D721Med (cell line): Measurements from ENCODE around the gene TOMM20L.

ENCODE experiments used
- DNase-seq: peaks from one replicate; pipeline ENCODE4 v3.0.0; 2011; ENCODE audit warnings: low spot score; ENCODE audit not compliant: insufficient read length
- FAIRE-seq: peaks from 2 replicates; lab custom pipeline; 2011; peaks lifted over from hg19 to GRCh38; lab: Jason Lieb, UNC
- CTCF ChIP-seq: IDR thresholded peaks from 2 replicates; pipeline ENCODE4 v1.5.1; 2012; ENCODE audit warnings: mild to moderate bottlenecking, control low read depth; ENCODE audit not compliant: insufficient read depth; ENCODE audit errors: missing control alignments

The TOMM20L gene

DNA sequence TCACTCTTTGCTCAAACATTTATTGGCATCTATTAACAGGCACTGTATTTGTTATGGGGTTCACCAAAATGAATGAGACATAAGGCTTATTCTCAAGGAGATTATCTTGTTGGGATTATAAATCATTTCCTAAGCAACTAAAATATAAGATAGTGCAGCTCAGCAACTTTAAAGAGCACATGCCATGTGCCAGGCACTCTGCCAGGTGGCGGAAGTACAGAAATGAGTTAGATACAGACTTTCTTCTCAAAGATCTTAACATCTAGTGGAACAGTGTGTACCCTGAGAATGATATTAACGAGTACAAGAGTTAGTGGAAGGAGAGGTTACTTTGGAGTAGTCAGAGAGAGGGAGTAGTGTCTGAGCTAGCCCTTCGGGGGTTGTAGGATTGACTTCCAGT lies 28.4 kb upstream of the TOMM20L start:
- FAIRE-seq: no peak
- no peak for TF ChIP-seq CTCF

DNA sequence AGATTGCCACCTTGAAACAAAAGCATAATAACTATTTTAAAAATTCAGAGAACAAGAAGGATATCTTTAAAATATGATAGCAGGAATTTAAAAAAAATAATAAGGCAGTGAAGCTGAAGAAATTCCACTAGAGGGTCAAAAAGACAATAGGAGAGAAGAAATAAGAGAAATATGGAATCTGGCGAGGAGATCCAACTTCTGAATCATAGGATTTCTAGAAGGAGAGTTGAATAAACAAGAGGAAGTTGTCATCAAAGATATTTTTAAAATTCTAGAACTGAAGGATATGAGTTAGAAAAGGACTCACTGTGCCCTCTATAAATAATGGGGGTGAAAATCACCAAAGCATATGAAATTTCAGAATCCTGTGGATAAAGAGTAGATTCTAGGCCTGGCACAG lies 26.8 kb upstream of the TOMM20L start:
- DNase-seq (no peak), FAIRE-seq (no peak)
- no peak for TF ChIP-seq CTCF

More for the DNA sequence above, 28.4 kb upstream of the TOMM20L start:
- DNase-seq: no peak

DNA sequence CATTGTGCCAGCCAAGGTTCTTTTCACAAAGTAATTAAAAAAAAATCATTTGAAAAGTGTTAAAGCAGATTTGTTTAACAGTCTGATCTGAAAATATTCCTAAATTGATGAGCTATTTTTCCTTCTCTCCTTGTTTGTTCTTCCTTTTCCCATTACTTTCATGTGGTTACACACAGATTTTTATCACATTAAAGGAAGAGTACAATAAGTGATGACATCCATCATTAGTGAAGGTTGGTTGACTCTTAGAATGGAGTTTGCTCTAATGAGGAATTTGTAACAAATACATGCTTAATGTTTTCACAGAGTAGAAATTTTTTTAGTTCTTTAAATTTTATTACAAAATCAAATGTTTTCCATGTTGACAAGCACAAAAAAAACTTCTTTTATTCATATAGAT lies 18.9 kb upstream of the TOMM20L start:
- no peak for FAIRE-seq
- DNase-seq: no peak
- no peak for TF ChIP-seq CTCF

DNA sequence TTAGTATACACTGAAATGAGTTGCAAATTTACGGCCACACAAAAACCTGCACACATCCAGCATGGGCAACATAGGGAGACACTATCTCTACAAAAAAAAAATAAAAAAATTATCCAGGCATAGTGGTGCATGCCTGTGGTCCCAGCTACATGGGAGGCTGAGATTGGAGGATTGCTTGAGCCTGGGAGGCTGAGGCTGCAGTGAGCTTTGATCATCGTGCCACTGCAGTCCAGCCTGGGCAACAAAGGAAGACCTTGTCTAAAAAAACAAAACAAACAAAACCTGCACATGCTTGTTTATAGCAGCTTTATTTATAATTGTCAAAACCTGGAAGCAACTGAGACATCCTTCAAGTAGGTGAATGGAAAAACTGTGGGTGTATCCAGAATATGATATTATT lies 4.9 kb upstream of the TOMM20L start:
- TF ChIP-seq CTCF: no peak
- DNase-seq: no peak
- no peak for FAIRE-seq

- no peak for FAIRE-seq
- no peak for DNase-seq
- TF ChIP-seq CTCF: no peak
Observed at GRCh38 chr14:58395562-58395811, 243 bp upstream of the TOMM20L start.

GRCh38 chr14:58397156-58397555 lies 1.4 kb downstream of the TOMM20L start:
- DNase-seq: no peak
- TF ChIP-seq CTCF: no peak
- no peak for FAIRE-seq

- no peak for DNase-seq
- no peak for TF ChIP-seq CTCF
- FAIRE-seq: no peak
Observed at GRCh38 chr14:58398495-58398894, 2.8 kb downstream of the TOMM20L start.
